Measurements from ENCODE around the gene DST.
A peak's percentile ranks its signal among the peaks of the same experiment; 100 is the strongest.

The DST gene

DNA sequence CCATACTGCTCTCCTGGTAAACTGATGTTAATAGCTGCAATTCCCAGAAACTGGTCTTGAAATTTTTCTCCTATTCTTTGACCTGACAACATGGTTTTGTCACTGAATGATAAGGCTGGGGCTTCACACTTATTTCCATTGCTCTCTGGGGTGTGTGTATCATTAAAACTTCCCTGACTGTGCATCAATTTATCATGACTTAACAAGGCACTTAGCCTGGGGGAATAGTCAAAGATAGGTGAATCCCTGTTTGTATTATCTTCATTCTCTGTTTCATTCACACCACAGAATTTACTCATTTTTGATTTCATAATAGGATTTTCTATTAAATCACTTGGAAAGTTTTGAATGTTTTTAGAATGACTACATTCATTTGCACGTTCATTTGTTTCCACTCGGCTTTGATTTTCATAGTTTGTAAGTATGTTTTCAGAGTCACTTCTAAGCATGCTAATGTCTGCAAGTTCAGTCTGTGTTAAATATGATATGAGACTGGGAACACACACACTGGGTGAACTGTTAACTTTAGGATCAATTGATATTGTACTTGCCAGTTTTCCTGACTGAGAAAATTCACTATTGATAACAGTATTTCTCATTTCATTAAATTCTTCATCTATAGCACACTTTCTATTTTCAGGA, 35.5 kb downstream of the DST start:
- no peak overlapping the region for H3K27ac ChIP-seq
- TF ChIP-seq, protein P1, sequence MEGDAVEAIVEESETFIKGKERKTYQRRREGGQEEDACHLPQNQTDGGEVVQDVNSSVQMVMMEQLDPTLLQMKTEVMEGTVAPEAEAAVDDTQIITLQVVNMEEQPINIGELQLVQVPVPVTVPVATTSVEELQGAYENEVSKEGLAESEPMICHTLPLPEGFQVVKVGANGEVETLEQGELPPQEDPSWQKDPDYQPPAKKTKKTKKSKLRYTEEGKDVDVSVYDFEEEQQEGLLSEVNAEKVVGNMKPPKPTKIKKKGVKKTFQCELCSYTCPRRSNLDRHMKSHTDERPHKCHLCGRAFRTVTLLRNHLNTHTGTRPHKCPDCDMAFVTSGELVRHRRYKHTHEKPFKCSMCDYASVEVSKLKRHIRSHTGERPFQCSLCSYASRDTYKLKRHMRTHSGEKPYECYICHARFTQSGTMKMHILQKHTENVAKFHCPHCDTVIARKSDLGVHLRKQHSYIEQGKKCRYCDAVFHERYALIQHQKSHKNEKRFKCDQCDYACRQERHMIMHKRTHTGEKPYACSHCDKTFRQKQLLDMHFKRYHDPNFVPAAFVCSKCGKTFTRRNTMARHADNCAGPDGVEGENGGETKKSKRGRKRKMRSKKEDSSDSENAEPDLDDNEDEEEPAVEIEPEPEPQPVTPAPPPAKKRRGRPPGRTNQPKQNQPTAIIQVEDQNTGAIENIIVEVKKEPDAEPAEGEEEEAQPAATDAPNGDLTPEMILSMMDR (conservative IDR thresholded peaks at IDR 0.05): no peak

DNA sequence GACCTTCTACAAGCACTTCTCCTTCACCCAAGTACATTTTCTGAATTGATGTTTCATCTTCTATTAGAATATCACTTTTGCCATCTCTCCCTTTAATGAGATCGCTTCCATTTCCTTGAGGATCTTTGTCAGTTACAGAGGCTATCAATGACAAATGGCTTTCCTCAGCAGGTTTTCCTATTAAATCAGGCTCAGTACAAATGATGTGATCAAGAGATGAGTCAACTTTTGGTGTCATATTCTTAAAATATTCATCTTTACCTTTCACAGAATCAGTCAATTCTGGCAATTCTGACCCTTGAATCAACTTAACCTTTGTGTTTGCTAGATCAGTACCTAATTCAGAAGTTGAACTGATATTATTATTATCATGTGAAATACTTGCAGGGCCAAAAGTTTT, 37.3 kb downstream of the DST start:
- TF ChIP-seq, protein P1 (conservative IDR thresholded peaks at IDR 0.05): no peak
- no peak overlapping the region for H3K27ac ChIP-seq

DNA sequence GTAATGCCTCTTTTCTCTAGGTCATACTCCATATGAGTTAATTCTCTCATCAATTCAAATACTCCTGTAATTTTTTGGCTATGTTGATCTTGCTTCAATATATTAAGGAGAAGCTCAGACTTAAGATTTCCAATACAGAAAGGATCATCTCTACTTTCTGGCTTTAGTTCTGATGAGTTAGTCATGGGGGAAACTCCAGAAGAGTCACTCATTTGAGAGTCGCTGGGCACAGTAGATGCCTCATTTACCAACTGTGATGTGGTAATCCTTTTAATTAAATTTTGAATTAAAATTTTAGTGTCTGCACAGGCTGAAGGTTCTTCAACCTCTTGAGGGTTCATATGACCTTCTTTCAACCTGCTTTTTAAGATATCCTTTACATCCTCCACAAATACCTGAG, 38.5 kb downstream of the DST start:
- TF ChIP-seq, protein P1 (conservative IDR thresholded peaks at IDR 0.05): no peak

DNA sequence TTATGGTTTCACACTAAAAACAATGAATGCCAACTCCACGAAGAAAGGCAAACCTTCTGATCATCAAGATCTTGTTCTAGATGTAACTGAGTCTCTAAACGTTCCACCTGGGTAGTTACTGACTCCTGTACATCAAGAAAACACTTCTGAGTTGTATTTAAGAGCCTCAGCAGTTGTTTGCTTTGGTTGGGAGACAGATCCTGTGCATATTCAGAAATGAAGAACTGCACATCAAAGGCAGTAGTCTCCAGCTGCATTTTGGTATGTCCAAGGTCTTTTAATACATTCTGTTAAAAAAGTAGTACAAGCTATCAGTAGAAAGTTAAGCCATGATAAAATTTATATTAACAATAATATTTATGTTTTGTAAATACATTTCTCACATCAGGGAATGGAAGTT, 41.3 kb downstream of the DST start:
- TF ChIP-seq, protein P1 (conservative IDR thresholded peaks at IDR 0.05): no peak
- H3K27ac ChIP-seq: no peak overlapping the region

More for the DNA sequence above, 38.5 kb downstream of the DST start:
- H3K27ac ChIP-seq: no peak overlapping the region

DNA sequence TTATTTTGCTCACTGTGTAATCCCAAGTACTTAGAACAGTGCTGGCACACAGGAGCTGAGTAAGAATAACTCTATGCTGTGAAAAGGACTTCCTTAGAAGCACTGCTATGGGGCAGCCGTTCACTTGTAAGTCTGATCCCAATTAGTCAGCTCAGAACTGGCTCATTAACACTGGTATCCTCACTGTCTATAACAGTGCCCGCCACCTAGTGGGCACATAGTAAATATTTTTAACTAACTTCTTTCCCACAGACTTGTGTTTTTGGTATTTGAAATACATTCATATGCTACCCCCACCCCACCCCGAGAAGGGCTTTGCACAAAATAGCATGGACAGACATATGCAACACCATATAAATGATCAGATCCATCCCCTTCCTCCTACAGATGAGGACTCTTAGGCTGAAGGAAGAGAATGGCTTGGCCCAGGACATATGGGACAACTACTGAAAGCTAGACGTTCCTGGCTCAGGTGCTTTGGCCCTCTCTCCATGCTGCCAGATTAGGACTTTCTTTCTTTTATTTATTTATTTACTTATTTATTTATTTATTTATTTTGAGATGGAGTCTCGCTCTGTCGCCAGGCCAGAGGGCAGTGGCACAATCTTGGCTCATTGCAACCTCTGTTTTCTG, 47.1 kb downstream of the DST start:
- no peak overlapping the region for H3K27ac ChIP-seq
- TF ChIP-seq, protein P1 (conservative IDR thresholded peaks at IDR 0.05): peak; percentile 79

DNA sequence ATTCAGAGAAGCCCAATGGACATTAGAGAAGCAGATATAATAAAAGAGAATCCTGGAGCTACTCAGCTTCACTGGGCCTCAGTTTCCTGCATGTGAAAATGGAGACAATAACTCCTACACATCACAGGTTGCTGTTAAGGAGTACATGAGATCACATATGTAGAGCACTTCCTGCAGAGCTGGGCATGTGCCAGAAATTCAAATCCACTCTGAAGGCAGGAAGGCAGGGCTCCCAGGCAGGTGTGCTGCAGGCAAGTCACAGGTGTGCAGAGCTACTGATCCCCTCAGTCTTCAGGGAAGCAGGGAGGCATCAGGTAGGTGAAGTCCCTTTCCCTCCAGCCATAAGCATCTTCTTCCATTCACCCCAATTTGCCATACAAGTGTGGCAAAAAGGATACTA, 48.0 kb downstream of the DST start:
- TF ChIP-seq, protein P1 (conservative IDR thresholded peaks at IDR 0.05): no peak
- no peak overlapping the region for H3K27ac ChIP-seq

DNA sequence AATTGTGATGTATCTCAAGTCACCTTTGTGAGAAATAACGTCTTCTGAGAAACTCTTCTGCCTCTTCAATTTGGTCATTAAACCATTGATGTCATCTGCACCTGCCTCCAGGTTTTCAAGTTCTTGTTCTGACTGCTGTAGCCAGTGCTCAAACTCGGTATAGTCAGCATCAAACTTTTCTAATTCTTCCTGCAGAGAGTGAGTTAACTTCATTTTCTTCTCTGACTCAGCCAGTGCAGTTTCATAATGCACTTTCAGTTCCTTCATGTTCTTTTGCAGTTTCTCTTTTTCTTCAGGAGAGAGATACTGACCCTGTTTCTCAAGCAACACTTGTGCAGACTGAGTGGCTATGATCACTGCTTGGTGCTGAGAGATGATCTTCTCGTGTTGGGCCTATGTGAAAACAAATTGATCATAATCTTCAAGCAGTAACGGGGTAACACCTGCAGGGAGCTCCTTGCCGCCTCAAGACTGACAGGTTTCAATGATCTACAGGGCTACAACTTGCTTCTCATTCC, 48.8 kb downstream of the DST start:
- H3K27ac ChIP-seq: no peak overlapping the region
- TF ChIP-seq, protein P1 (conservative IDR thresholded peaks at IDR 0.05): no peak
